Loucy (cell line): ENCODE results near the gene IL26.

Source experiments
- CTCF ChIP-seq: fragments of 200-600 bp; sonication (generic); conservative IDR thresholded peaks from 2 replicates; pipeline ENCODE4 v1.5.1; 2014; ENCODE audit warnings: mild to moderate bottlenecking, antibody characterized with exemption, low read length
- EZH2phosphoT487 ChIP-seq: fragments of 200-600 bp; IDR thresholded peaks from 2 replicates; pipeline ENCODE4 v1.6.1; 2018; ENCODE audit warnings: antibody characterized with exemption, mild to moderate bottlenecking, moderate library complexity, borderline replicate concordance

- TF ChIP-seq CTCF (peak; percentile 89), EZH2phosphoT487 (no peak)
These were observed 67.2 kb downstream of the IL26 start for GRCh38 chr12:68158432-68158831.
